ENCODE results near the gene PSMA3. TPM values are rescaled to one million over a fixed set of nuclear protein-coding genes. Genes with fewer than 3 reads are reported as not detected.

The PSMA3 gene
- total RNA-seq, 3 donors from 2014 or later (not counting 1 experiment from before 2014, with no cell fraction given) = 107 to 120 (median 115) TPM

DNA sequence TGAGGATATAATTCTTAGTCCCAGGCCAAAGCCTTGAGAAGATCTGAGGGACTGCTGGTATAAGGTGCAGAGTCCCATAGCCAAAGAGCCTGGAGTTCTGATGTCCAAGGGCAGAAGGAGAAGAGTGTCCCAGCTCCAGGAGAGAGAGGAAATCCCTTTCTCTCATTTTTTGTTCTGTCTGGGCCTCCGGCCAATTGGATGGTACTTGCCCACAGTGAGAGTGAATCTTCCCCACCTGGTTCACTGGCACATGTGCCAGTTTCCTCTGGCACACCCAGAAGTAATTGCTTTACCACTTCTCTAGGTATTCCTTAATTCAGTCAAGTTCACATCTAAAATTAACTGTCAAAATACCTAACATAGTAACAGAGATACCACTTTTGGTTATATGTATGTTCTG lies 69.1 kb downstream of the PSMA3 start:
- Histone ChIP-seq H3K36me3 (ENCODE audit: control insufficient read depth, insufficient read depth, low read length) (peaks cover 36% of the 10 kb centered on the region), H3K9me3 (ENCODE audit: control insufficient read depth, insufficient read depth, low read length) (no peaks in the 10 kb centered on the region), H3K27me3 (ENCODE audit: control insufficient read depth, insufficient read depth, low read length) (no peaks in the 10 kb centered on the region), H3K4me3 (ENCODE audit: low read length) (no peak overlapping the region), H3K4me1 (ENCODE audit: control insufficient read depth, insufficient read depth, low read length) (no peaks in the 10 kb centered on the region), H3K27ac (ENCODE audit: low read length) (no peak overlapping the region)
- WGBS (ENCODE audit: insufficient coverage) = 100% methylated on average over 1 of the region's 1 CpG
- Mint-ChIP-seq H3K9me3 (no peaks in the 10 kb centered on the region), H3K4me1 (peaks cover 4 to 5% of the 10 kb centered on the region in 2 donors), H3K27ac (peak overlapping the region in 1 of 2 donors; percentile 16), H3K36me3 (peaks cover 7% of the 10 kb centered on the region), H3K4me3 (no peak overlapping the region), H3K27me3 (ENCODE audit: low read depth in 2 of 2) (no peaks in the 10 kb centered on the region)
- DNase-seq = no peak
- TF ChIP-seq, protein P1, sequence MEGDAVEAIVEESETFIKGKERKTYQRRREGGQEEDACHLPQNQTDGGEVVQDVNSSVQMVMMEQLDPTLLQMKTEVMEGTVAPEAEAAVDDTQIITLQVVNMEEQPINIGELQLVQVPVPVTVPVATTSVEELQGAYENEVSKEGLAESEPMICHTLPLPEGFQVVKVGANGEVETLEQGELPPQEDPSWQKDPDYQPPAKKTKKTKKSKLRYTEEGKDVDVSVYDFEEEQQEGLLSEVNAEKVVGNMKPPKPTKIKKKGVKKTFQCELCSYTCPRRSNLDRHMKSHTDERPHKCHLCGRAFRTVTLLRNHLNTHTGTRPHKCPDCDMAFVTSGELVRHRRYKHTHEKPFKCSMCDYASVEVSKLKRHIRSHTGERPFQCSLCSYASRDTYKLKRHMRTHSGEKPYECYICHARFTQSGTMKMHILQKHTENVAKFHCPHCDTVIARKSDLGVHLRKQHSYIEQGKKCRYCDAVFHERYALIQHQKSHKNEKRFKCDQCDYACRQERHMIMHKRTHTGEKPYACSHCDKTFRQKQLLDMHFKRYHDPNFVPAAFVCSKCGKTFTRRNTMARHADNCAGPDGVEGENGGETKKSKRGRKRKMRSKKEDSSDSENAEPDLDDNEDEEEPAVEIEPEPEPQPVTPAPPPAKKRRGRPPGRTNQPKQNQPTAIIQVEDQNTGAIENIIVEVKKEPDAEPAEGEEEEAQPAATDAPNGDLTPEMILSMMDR (IDR thresholded peaks at IDR 0.05) = no peak
- intact Hi-C loops (cut with micrococcal nuclease) = no loop called here
- ATAC-seq = no peak

DNA sequence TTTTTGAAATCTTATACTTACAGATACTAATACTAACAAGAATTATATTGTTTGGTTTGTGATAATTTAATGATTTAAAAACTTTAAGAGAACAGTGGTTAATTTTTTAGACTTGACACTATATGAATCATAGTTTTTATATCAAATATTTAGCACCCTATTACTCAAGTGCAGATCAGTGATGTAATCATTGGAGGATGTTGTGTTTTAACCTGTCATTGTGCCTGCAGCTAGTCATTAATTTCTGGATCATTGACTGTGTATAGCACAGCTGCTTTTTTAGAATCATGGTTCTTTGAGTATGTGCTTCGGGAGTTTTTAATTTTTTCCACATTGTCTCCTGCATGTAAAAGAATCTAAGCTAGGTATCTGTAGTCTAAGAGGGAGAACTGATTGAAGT lies 71.0 kb downstream of the PSMA3 start:
- Histone ChIP-seq H3K9me3 (ENCODE audit: control insufficient read depth, insufficient read depth, low read length) (no peaks in the 10 kb centered on the region), H3K4me3 (ENCODE audit: low read length) (no peak overlapping the region), H3K27me3 (ENCODE audit: control insufficient read depth, insufficient read depth, low read length) (no peaks in the 10 kb centered on the region), H3K27ac (ENCODE audit: low read length) (no peak overlapping the region), H3K36me3 (ENCODE audit: control insufficient read depth, insufficient read depth, low read length) (peaks cover 40% of the 10 kb centered on the region), H3K4me1 (ENCODE audit: control insufficient read depth, insufficient read depth, low read length) (no peaks in the 10 kb centered on the region)
- no peaks in the 10 kb centered on the region for H3K27me3 Mint-ChIP-seq (ENCODE audit: low read depth in 2 of 2)
- TF ChIP-seq, protein P1 (IDR thresholded peaks at IDR 0.05) = no peak
- no peaks in the 10 kb centered on the region for H3K4me1 Mint-ChIP-seq
- no peak for ATAC-seq
- intact Hi-C loops (cut with micrococcal nuclease) = no loop called here
- no CpG with 5 or more reads among the region's 1 CpG for WGBS (ENCODE audit: insufficient coverage)
- H3K27ac Mint-ChIP-seq = no peak overlapping the region
- H3K4me3 Mint-ChIP-seq = no peak overlapping the region
- H3K36me3 Mint-ChIP-seq = peaks cover under 1% of the 10 kb centered on the region
- DNase-seq = no peak
- H3K9me3 Mint-ChIP-seq = no peaks in the 10 kb centered on the region

Other genes with a start within 250 kb of the PSMA3 start
- under 1 TPM in 1 of 3 donors, not detected in 2; 0.32 TPM for gene ARMH4, start 92.6 kb upstream of the PSMA3 start, total RNA-seq
- gene ACTR10, start 44.7 kb upstream of the PSMA3 start, total RNA-seq = 10 to 100 TPM; 58.0 to 61.0 (median 60.7) TPM
- 100 to 1,000 TPM in 1 of 3 donors, 10 to 100 TPM in 2; 89.3 to 113 (median 90.1) TPM for gene ARID4A, start 53.7 kb downstream of the PSMA3 start, total RNA-seq
- gene TOMM20L, start 151.1 kb downstream of the PSMA3 start, total RNA-seq = under 1 TPM in 1 of 3 donors, not detected in 2; 0.66 TPM
- gene TIMM9, start 182.7 kb downstream of the PSMA3 start, total RNA-seq = 10 to 100 TPM; 18.8 to 19.4 (median 19.2) TPM
- 10 to 100 TPM; 19.6 to 30.1 (median 28.3) TPM for gene KIAA0586, start 182.9 kb downstream of the PSMA3 start, total RNA-seq